Loucy (cell line): Measurements from ENCODE around the gene ENOX1.

ENCODE experiments used
- H2AFZ ChIP-seq: fragments of 200-600 bp; sonication (generic); 2 replicates; pipeline ENCODE4 v1.6.0; 2016; ENCODE audit warnings: antibody characterized with exemption, mild to moderate bottlenecking, low read length, moderate library complexity
- H3F3A ChIP-seq: fragments of 200-600 bp; 2 replicates; pipeline ENCODE4 v1.6.0; 2016; ENCODE audit warnings: antibody characterized with exemption, low read depth, mild to moderate bottlenecking
- H3K27me3 ChIP-seq: fragments of 200-600 bp; sonication (generic); 2 replicates; pipeline ENCODE4 v1.6.1; 2014; ENCODE audit warnings: low read length, mild to moderate bottlenecking; ENCODE audit not compliant: insufficient read depth, poor library complexity, severe bottlenecking
- H3K36me3 ChIP-seq: fragments of 200-600 bp; sonication (generic); 2 replicates; pipeline ENCODE4 v1.6.1; 2016; ENCODE audit warnings: low read length; ENCODE audit not compliant: insufficient read depth
- H3K4me1 ChIP-seq: fragments of 200-600 bp; sonication (generic); 2 replicates; pipeline ENCODE4 v1.5.1; 2014; ENCODE audit warnings: low read length, mild to moderate bottlenecking; ENCODE audit not compliant: insufficient read depth, poor library complexity, severe bottlenecking
- H3K4me2 ChIP-seq: fragments of 200-600 bp; sonication (generic); 2 replicates; pipeline ENCODE4 v1.6.0; 2014; ENCODE audit warnings: antibody characterized with exemption, low read length, low read depth, mild to moderate bottlenecking; ENCODE audit not compliant: poor library complexity, severe bottlenecking
- H3K4me3 ChIP-seq: fragments of 200-600 bp; sonication (generic); 2 replicates; pipeline ENCODE4 v1.5.1; 2014; ENCODE audit warnings: low read length, mild to moderate bottlenecking, mixed read lengths; ENCODE audit not compliant: poor library complexity, severe bottlenecking
- H3K79me2 ChIP-seq: fragments of 200-600 bp; sonication (generic); 2 replicates; pipeline ENCODE4 v1.6.1; 2014; ENCODE audit warnings: low read length; ENCODE audit not compliant: insufficient read depth
- H3K9ac ChIP-seq: fragments of 200-600 bp; sonication (generic); 2 replicates; pipeline ENCODE4 v1.6.0; 2014; ENCODE audit warnings: mild to moderate bottlenecking, low read depth, low read length, moderate library complexity; ENCODE audit not compliant: poor library complexity, severe bottlenecking
- H3K9me2 ChIP-seq: fragments of 200-600 bp; sonication (generic); replicated peaks from 2 replicates; pipeline ENCODE4 v1.6.1; 2016; ENCODE audit warnings: low read depth, low read length, mixed read lengths
- H3K9me3 ChIP-seq: fragments of 200-600 bp; sonication (generic); 2 replicates; pipeline ENCODE4 v1.6.1; 2014; ENCODE audit warnings: mild to moderate bottlenecking, antibody characterized with exemption, low read length, low read depth; ENCODE audit not compliant: insufficient read depth
- H4K20me1 ChIP-seq: fragments of 200-600 bp; sonication (generic); 2 replicates; pipeline ENCODE4 v1.6.0; 2014; ENCODE audit warnings: antibody characterized with exemption, low read length, mild to moderate bottlenecking; ENCODE audit not compliant: insufficient read depth, poor library complexity, severe bottlenecking
- CTCF ChIP-seq: fragments of 200-600 bp; sonication (generic); conservative IDR thresholded peaks from 2 replicates; pipeline ENCODE4 v1.5.1; 2014; ENCODE audit warnings: mild to moderate bottlenecking, antibody characterized with exemption, low read length
- EZH2phosphoT487 ChIP-seq: fragments of 200-600 bp; IDR thresholded peaks from 2 replicates; pipeline ENCODE4 v1.6.1; 2018; ENCODE audit warnings: antibody characterized with exemption, mild to moderate bottlenecking, moderate library complexity, borderline replicate concordance

The ENOX1 gene

DNA sequence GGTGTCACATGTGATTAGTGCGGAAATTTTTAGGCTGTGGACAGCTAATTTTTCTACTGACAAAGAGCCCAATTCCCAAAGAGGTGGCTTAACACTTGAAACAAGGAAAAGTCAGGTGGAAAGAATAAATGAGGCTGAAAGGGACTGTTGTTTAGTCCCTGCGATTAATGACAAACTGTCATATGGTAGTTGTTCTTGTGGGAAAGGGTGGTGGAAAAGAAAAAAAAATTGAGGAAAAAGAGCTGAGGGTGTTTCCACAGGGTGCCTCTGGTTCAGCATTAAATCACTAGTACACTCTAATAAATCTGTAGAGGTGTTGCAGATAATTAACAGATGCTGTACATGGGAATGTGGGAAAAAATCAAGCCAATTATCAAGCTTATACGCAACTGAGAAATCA, 462.6 kb downstream of the ENOX1 start:
- H2AFZ ChIP-seq, result no peak overlapping the region
- no peaks in the 10 kb centered on the region for H3K79me2 ChIP-seq
- no peaks in the 10 kb centered on the region for H3K9me3 ChIP-seq
- H3K9ac ChIP-seq, result no peak overlapping the region
- H3K36me3 ChIP-seq, result no peaks in the 10 kb centered on the region
- no peaks in the 10 kb centered on the region for H3K9me2 ChIP-seq
- no peaks in the 10 kb centered on the region for H3K27me3 ChIP-seq
- no peaks in the 10 kb centered on the region for H4K20me1 ChIP-seq
- no peak for TF ChIP-seq CTCF
- TF ChIP-seq EZH2phosphoT487, result no peak
- no peaks in the 10 kb centered on the region for H3F3A ChIP-seq
- no peak overlapping the region for H3K4me3 ChIP-seq
- peaks cover 4% of the 10 kb centered on the region for H3K4me1 ChIP-seq
- H3K4me2 ChIP-seq, result no peak overlapping the region

- Histone ChIP-seq H3F3A (no peaks in the 10 kb centered on the region), H3K4me3 (no peak overlapping the region), H4K20me1 (no peaks in the 10 kb centered on the region), H3K79me2 (no peaks in the 10 kb centered on the region), H3K9me3 (no peaks in the 10 kb centered on the region), H3K9me2 (no peaks in the 10 kb centered on the region), H3K36me3 (no peaks in the 10 kb centered on the region), H3K9ac (no peak overlapping the region), H2AFZ (no peak overlapping the region), H3K4me1 (peaks cover 10% of the 10 kb centered on the region), H3K4me2 (no peak overlapping the region), H3K27me3 (no peaks in the 10 kb centered on the region)
- TF ChIP-seq CTCF, result no peak
- TF ChIP-seq EZH2phosphoT487, result no peak
Measured at GRCh38 chr13:43319617-43320444, 466.9 kb downstream of the ENOX1 start.

DNA sequence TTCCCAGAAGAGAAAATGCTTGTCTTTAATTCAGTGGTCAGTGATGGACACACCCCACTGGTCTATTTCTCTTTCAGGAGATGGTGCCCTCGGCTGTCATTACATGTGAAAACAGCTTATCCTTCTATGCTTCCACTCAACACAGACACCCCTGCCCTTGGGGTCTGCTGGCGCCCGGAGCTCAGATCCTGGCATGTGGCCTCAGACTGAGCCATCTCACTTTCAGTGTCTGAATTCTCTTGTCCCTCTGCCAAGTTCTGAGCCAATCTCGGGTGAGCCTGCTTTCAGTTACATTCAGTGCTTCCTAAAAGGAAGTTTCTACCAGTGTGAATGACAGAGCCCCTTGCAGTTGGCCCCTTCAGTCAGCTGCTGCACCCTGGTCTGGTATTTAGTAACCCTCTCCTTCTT, 469.8 kb downstream of the ENOX1 start:
- Histone ChIP-seq H3K9ac (peak overlapping the region; percentile 42), H3F3A (no peaks in the 10 kb centered on the region), H3K79me2 (no peaks in the 10 kb centered on the region), H3K4me1 (peaks cover 10% of the 10 kb centered on the region), H3K4me3 (peak overlapping the region; percentile 26), H3K9me3 (no peaks in the 10 kb centered on the region), H3K27me3 (no peaks in the 10 kb centered on the region), H3K4me2 (peak overlapping the region; percentile 57), H4K20me1 (no peaks in the 10 kb centered on the region), H3K36me3 (no peaks in the 10 kb centered on the region), H2AFZ (peak overlapping the region; percentile 86), H3K9me2 (no peaks in the 10 kb centered on the region)
- TF ChIP-seq CTCF (no peak), EZH2phosphoT487 (no peak)
